Limb (tissue), 2 donors: ENCODE measurements around the gene PPP1R1B.

ENCODE experiments used
- DNase-seq, 2 donors: peaks; one replicate each; pipeline ENCODE4 v3.0.0-alpha.2; 2016; ENCODE audit errors: extremely low spot score in 2 of 2

PPP1R1B gene

DNA sequence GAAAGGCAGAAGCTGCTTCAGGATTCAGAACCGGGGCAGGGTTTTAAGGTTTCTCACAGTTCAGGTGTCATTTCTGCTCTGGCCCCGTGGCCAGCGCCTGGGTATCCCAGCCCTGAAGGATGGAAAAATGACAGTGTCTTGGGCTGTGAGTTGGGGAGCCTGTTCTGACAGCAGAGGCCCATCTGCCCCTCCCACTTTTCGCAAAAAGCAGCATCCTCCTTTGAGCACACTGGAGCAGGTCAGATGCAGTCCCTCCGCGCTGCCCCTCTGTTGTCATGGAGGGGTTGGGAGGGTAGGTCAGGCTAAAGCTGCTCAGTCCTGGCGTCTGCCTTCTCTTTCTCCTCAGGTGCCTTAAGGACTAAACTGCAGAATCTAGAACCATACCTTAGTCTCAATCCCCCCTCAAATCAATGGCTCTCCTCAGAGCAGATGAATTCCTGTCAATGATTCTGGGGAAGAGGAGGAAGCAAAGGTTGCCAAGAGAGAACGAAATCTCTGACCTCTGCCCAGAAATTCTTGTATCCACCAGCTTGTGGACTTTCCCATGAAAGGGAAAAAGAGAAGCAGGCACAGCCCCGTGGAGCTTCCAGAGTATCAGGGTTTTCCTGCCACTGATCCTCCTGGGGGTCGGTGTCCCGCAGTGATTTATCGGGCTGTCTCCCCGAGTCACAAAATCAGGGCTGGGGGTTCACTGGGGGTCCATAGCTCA, 26.3 kb upstream of the PPP1R1B start:
- DNase-seq, result no peak

- no peak for DNase-seq
These were observed 25.7 kb upstream of the PPP1R1B start for GRCh38 chr17:39600997-39601597.

- no peak for DNase-seq
These were observed 24.8 kb upstream of the PPP1R1B start for GRCh38 chr17:39601758-39602532.

GRCh38 chr17:39602533-39603303, 24.0 kb upstream of the PPP1R1B start:
- DNase-seq, result no peak

- DNase-seq, result no peak
These were observed 23.3 kb upstream of the PPP1R1B start for GRCh38 chr17:39603304-39604016.

- no peak for DNase-seq
These were observed 21.8 kb upstream of the PPP1R1B start for GRCh38 chr17:39604911-39605491.

DNA sequence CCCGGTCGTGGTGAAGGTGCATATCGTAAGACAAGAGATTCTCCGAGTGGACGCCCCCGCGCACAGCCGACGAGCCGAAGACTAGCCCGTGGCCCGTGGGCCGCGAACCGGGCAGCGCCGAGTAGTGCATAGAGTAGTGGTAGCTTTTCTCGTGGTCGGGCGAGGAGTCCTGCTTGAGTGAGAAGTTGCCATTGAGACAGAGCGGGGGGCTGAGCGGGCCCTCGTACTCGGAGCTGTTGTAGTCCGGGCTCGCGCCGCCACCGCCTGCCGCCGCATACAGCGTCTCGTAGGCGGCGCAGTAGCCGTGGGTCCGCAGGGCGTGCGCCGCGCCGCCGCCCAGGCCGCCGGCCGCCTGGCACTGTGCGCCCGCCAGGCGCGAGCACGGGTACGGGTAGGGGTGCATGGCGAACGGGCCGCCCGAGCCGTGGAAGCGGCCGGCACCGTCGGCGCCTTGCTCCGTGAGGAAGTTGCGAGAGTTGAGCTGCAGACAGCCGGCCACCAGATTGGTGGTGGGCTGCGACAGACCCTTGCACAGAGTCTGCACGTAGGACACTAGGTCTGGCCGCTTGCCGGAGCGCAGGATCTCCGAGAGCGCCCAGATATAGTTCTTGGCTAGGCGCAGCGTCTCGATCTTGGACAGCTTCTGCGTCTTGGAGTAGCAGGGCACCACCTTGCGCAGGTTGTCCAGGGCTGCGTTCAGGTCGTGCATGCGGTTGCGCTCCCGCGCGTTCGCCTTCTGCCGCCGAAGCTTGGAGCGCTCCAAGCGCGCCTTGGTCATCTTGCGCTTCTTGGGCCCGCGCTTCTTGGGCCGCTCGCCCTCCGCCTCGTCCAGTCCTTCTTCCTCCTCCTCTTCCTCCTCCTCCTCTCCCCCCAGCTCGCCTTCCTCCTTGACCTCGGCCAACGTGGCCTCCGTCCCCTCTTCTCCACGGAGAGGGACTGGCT, 21.0 kb upstream of the PPP1R1B start:
- DNase-seq, result no peak

GRCh38 chr17:39606434-39607056, 20.2 kb upstream of the PPP1R1B start:
- DNase-seq, result no peak

- no peak for DNase-seq
These were observed 19.5 kb upstream of the PPP1R1B start for GRCh38 chr17:39607057-39607850.

DNA sequence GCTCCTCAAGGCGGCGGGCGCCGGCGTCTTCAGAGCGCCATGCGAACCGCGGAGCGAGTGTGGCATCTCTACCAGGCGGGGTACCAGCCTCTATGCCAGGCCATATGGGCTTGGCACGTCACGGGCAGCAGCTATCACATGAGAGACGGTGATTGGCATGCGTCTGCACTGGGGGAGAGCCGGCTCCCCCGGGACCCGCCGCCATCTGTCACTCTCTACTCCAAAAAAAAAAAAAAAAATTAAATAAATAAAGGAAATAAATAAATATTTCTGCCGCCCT, 19.0 kb upstream of the PPP1R1B start, which contains the start of gene NEUROD2:
TSS of gene NEUROD2 (minus strand) at position 70 of the 280 bp plus-strand sequence. CDS start 1,321 bp downstream, outside the sequence.
- DNase-seq, result no peak

DNA sequence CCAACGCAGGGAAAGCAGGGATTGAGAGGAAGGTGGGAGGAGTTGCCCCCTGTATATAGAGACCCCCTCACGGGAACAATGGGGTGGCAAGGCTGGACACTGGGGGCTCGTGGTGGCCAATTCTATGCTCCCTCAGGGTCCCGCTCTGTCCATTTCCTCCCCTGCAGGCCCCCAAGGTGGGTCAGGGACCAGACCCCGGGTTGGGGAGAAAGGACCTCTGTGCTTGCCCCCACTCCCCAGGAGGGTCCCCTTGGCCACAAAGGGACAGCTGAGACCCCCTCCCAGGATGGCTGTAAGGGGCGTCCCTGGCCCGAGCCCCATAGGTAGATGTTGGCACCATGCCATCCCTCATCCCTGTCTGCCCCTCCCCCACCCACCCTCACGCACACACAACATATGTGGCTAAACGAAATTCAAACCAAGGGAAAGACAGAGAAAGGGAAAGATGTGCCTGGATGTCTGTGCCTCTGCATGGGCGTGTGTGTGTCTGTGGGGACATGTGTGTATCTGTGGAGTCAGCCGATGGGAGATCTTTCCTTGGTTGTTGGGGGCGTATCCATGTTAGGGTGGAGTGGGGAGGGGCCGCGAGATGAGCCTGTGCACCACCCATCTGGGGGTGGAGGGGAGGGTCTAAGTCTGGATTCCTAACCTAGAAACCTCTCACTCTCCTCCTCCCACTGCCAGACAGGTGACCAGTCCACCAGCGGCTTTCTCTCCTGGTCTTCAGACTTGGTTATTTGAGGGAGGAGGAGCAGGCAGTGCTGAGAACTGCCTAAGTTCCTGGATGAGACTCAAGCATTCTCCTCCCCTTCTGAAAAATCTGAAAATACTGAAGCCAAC, 18.4 kb upstream of the PPP1R1B start:
- no peak for DNase-seq

DNA sequence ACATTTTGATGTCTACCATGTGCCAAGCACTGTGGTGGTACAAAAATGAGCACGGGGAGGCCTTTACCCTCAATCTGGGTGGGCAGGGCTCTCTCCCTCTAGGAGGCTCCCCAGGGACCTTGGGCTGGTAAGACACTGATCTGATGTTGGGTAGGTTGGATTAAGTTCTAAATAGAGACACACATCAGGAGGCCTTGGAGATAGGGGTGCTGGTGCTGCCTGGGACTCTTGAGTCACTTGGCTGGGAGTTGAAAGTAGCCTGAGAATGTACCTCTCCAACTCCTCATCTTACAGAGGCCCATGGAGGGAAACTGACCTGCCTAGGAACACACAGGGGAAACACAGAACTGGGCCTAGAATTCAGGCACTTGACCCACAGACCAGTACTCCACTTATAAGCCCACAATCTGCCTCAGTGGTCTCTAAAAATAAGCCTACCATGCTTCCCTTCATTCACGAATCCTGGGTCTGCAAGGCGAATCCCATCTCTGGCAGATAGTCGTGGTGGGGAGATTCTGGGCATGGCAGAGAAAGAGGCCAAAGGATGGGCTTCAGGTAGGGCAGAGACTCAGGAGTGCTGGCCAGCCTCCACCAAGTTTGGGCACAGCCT, 17.2 kb upstream of the PPP1R1B start:
- no peak for DNase-seq

DNA sequence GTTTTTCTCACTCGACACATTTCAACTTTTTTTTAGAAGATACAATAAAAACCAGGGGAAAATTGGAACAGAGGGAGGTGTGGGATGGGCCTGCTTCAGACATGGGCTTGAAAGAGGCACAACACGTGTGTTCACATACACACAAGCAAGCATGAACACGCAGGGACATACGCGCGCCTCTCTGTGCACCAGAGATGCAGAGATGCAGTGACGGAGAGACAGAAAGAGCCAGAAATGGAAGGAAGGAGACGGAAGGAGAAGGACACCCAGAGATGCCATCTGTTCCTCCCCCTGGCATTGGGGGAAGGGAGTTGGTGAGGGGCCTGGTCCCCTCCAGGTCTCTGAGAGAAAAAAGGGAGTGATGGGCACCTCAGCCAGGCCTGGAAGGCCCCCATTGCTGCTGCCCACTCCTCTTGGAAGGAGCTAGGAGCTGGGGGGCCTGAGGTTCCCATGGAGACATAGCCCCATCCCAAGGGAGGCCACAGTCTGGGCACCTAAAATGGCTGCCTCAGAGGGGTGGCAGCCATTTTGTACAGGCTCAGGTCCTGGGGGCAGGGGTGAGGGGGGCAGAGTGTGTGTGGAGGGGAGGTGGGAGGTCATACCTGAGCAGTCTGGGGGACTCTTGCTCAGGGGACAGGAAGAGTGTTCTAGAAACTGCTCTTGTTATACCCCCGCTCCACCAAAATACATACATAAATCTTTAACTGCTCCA, 15.2 kb upstream of the PPP1R1B start:
- DNase-seq, result no peak

- DNase-seq, result no peak
These were observed 14.4 kb upstream of the PPP1R1B start for GRCh38 chr17:39612291-39612894.

DNA sequence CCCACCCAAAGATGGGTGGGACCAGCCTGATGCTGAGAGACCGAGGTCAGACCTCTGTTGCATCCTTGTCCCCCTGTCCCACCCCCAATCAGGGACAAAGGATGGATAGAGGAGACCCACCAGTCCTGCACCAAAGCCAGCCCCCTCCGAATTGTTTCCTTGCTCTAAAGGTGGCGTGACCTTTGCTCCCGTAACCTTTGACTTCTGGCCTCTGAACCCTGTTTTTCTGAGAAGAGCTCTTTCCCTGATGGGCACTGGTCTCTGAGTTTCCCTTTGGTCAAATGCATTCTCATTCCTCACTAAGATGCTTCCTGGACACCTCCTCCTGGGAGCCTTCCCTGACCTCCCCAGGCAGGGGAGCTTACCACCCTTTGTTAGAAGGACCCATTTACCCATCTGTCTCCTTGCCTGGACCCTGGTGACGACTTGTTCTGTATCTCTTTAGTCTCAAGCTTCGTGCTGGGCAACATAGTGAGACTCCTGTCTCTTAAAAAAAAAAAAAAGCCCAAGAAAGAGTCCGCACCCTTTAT, 13.8 kb upstream of the PPP1R1B start:
- no peak for DNase-seq
